MM.1S (cell line): ENCODE data around the gene LIME1.

Source experiments
- DNase-seq: peaks from one replicate; pipeline ENCODE4 v3.0.0-alpha.2; 2015
- H2AFZ ChIP-seq: fragments of 300-600 bp; sonication (generic); 2 replicates; pipeline ENCODE4 v1.6.0; 2016; ENCODE audit warnings: antibody characterized with exemption, low read length
- H3F3A ChIP-seq: fragments of 300-600 bp; sonication (generic); 2 replicates; pipeline ENCODE4 v1.6.1; 2016; ENCODE audit warnings: mild to moderate bottlenecking, antibody characterized with exemption, low read length, moderate library complexity, mixed read lengths; ENCODE audit not compliant: insufficient read depth
- H3K27ac ChIP-seq: fragments of 300-600 bp; sonication (generic); 2 replicates; pipeline ENCODE4 v1.5.1; 2016; ENCODE audit warnings: mild to moderate bottlenecking, low read length
- H3K27me3 ChIP-seq: fragments of 300-600 bp; sonication (generic); replicated peaks from 2 replicates; pipeline ENCODE4 v1.6.0; 2016; ENCODE audit warnings: low read length; ENCODE audit not compliant: insufficient read depth
- H3K36me3 ChIP-seq: fragments of 300-600 bp; sonication (generic); replicated peaks from 2 replicates; pipeline ENCODE4 v1.6.1; 2016; ENCODE audit warnings: mild to moderate bottlenecking, low read length, mixed read lengths; ENCODE audit not compliant: insufficient read depth
- H3K4me1 ChIP-seq: fragments of 300-600 bp; sonication (generic); 2 replicates; pipeline ENCODE4 v1.6.1; 2016; ENCODE audit warnings: low read length, mixed read lengths
- H3K4me2 ChIP-seq: fragments of 300-600 bp; sonication (generic); 2 replicates; pipeline ENCODE4 v1.6.0; 2016; ENCODE audit warnings: low read depth, low read length
- H3K4me3 ChIP-seq: fragments of 300-600 bp; sonication (generic); 2 replicates; pipeline ENCODE4 v1.5.1; 2016; ENCODE audit warnings: low read length, mixed read lengths
- H3K79me2 ChIP-seq: fragments of 300-600 bp; sonication (generic); 2 replicates; pipeline ENCODE4 v1.6.1; 2016; ENCODE audit warnings: mixed run types, low read length, mixed read lengths
- H3K9ac ChIP-seq: fragments of 300-600 bp; sonication (generic); 2 replicates; pipeline ENCODE4 v1.6.1; 2016; ENCODE audit warnings: low read length, mixed read lengths
- H3K9me2 ChIP-seq: fragments of 300-600 bp; sonication (generic); replicated peaks from 2 replicates; pipeline ENCODE4 v1.6.1; 2016; ENCODE audit warnings: mild to moderate bottlenecking, low read length, mixed read lengths; ENCODE audit not compliant: insufficient read depth
- H3K9me3 ChIP-seq: fragments of 300-600 bp; sonication (generic); replicated peaks from 2 replicates; pipeline ENCODE4 v1.6.1; 2016; ENCODE audit warnings: mild to moderate bottlenecking, low read length, mixed read lengths; ENCODE audit not compliant: insufficient read depth
- H4K20me1 ChIP-seq: fragments of 300-600 bp; sonication (generic); 2 replicates; pipeline ENCODE4 v1.6.1; 2016; ENCODE audit warnings: mild to moderate bottlenecking, low read length, moderate library complexity, mixed read lengths; ENCODE audit not compliant: insufficient read depth
- CTCF ChIP-seq: fragments of 300-600 bp; sonication (generic); IDR thresholded peaks from 2 replicates; pipeline ENCODE4 v1.5.1; 2016; ENCODE audit warnings: antibody characterized with exemption, low read length, mixed read lengths
- EZH2 ChIP-seq: fragments of 300-600 bp; sonication (generic); optimal IDR thresholded peaks from 2 replicates; pipeline ENCODE3; 2017; ENCODE audit warnings: low read depth, mild to moderate bottlenecking, antibody characterized with exemption, low read length, mixed read lengths
- EZH2phosphoT487 ChIP-seq: fragments of 300-600 bp; sonication (generic); IDR thresholded peaks from 2 replicates; pipeline ENCODE4 v1.6.1; 2018; ENCODE audit warnings: antibody characterized with exemption, low read length

Gene LIME1

GRCh38 chr20:63696306-63696627 is 40.2 kb upstream of the LIME1 start:
- Histone ChIP-seq H3F3A (no peaks in the 10 kb centered on the region; the same call in 1 of the 2 replicates), H3K4me1 (no peaks in the 10 kb centered on the region), H3K4me3 (no peak overlapping the region), H3K36me3 (no peaks in the 10 kb centered on the region), H3K9me3 (no peaks in the 10 kb centered on the region), H3K4me2 (no peak overlapping the region), H3K9me2 (no peaks in the 10 kb centered on the region), H3K27ac (no peak overlapping the region), H2AFZ (no peak overlapping the region), H3K9ac (no peak overlapping the region), H4K20me1 (no peaks in the 10 kb centered on the region), H3K79me2 (no peaks in the 10 kb centered on the region), H3K27me3 (no peaks in the 10 kb centered on the region)
- TF ChIP-seq EZH2 (no peak), EZH2phosphoT487 (no peak), CTCF (no peak)
- no peak for DNase-seq

- Histone ChIP-seq H3K4me3 (no peak within 1 kb of the TSS), H3F3A (no peaks in the 10 kb centered on the region; the same call in 1 of the 2 replicates), H4K20me1 (no peaks in the 10 kb centered on the region), H3K36me3 (no peaks in the 10 kb centered on the region), H3K27ac (no peak within 1 kb of the TSS), H2AFZ (no peak within 1 kb of the TSS), H3K9me3 (no peaks in the 10 kb centered on the region), H3K4me2 (no peak within 1 kb of the TSS), H3K79me2 (no peaks in the 10 kb centered on the region), H3K4me1 (no peaks in the 10 kb centered on the region), H3K27me3 (no peaks in the 10 kb centered on the region), H3K9me2 (no peaks in the 10 kb centered on the region), H3K9ac (no peak within 1 kb of the TSS)
- no peak for DNase-seq
- TF ChIP-seq EZH2phosphoT487 (no peak), EZH2 (no peak), CTCF (no peak)
Observed at GRCh38 chr20:63696628-63697356, 39.7 kb upstream of the LIME1 start, which contains the start of gene TNFRSF6B. Gene TNFRSF6B, plus strand, starts transcription at chr20:63696652. Its CDS starts 116 bp downstream, at chr20:63696768.

GRCh38 chr20:63697357-63697867 is 39.1 kb upstream of the LIME1 start:
- Histone ChIP-seq H3K4me1 (no peaks in the 10 kb centered on the region), H3K4me2 (no peak overlapping the region)

More at GRCh38 chr20:63697357-63697867, 39.1 kb upstream of the LIME1 start:
- Histone ChIP-seq H3K9ac (no peak overlapping the region), H3K9me2 (no peaks in the 10 kb centered on the region), H3K79me2 (no peaks in the 10 kb centered on the region), H3K27ac (no peak overlapping the region), H3K27me3 (no peaks in the 10 kb centered on the region), H4K20me1 (no peaks in the 10 kb centered on the region), H3K4me3 (no peak overlapping the region), H3K36me3 (no peaks in the 10 kb centered on the region), H3F3A (no peaks in the 10 kb centered on the region; the same call in 1 of the 2 replicates), H2AFZ (no peak overlapping the region), H3K9me3 (no peaks in the 10 kb centered on the region)
- no peak for DNase-seq
- TF ChIP-seq EZH2phosphoT487: no peak
- no peak for TF ChIP-seq EZH2
- no peak for TF ChIP-seq CTCF
